Astrocyte of the hippocampus (primary cell): ENCODE measurements around the gene DUS4L.
A peak's percentile ranks its signal among the peaks of the same experiment; 100 is the strongest.
"Not testable (repeated sequence)": the region's sequence is repeated elsewhere in the genome, so short reads cannot be mapped to it uniquely, and the experiment has no call there.

Source experiments
- DNase-seq: peaks from one replicate; pipeline ENCODE4 v3.0.0; 2011; ENCODE audit warnings: low read depth, low spot score

Gene DUS4L

GRCh38 chr7:107563775-107564552 is at the start of gene DUS4L, which contains the start of gene COG5:
TSS of gene DUS4L (plus strand) at chr7:107563971. CDS start at chr7:107567071, 3,100 bp downstream.
TSS of gene COG5 (minus strand) at chr7:107563920. CDS start at chr7:107563896, 24 bp downstream.
- DNase-seq: peak; percentile 95

GRCh38 chr7:107526672-107527071 is 37.1 kb upstream of the DUS4L start:
- DNase-seq: no peak

GRCh38 chr7:107527196-107527595 is 36.6 kb upstream of the DUS4L start:
- no peak for DNase-seq

- DNase-seq: peak; percentile 69
Measured at GRCh38 chr7:107528461-107528860, 35.3 kb upstream of the DUS4L start.

- DNase-seq: no peak
Measured at GRCh38 chr7:107530751-107531150, 33.0 kb upstream of the DUS4L start.

GRCh38 chr7:107534139-107534538 is 29.6 kb upstream of the DUS4L start:
- DNase-seq: no peak

GRCh38 chr7:107537228-107537627 is 26.5 kb upstream of the DUS4L start:
- DNase-seq: not testable (repeated sequence)

- no peak for DNase-seq
Measured at GRCh38 chr7:107538001-107538400, 25.8 kb upstream of the DUS4L start.

GRCh38 chr7:107543338-107543993 is 20.3 kb upstream of the DUS4L start:
- no peak for DNase-seq

GRCh38 chr7:107544848-107545591 is 18.8 kb upstream of the DUS4L start:
- no peak for DNase-seq

GRCh38 chr7:107551936-107552335 is 11.8 kb upstream of the DUS4L start:
- no peak for DNase-seq

GRCh38 chr7:107555893-107556292 is 7.9 kb upstream of the DUS4L start:
- no peak for DNase-seq

- peak; percentile 53 for DNase-seq
Measured at GRCh38 chr7:107559864-107560263, 3.9 kb upstream of the DUS4L start.

- DNase-seq: peak; percentile 11
Measured at GRCh38 chr7:107560898-107561516, 2.8 kb upstream of the DUS4L start.

GRCh38 chr7:107563081-107563774 is 543 bp upstream of the DUS4L start:
- no peak for DNase-seq

- peak; percentile 74 for DNase-seq
Measured at GRCh38 chr7:107564553-107565298, 955 bp downstream of the DUS4L start.

- no peak for DNase-seq
Measured at GRCh38 chr7:107570298-107570697, 6.5 kb downstream of the DUS4L start.

- no peak for DNase-seq
Measured at GRCh38 chr7:107573537-107573936, 9.8 kb downstream of the DUS4L start.

GRCh38 chr7:107579554-107579884 is 15.7 kb downstream of the DUS4L start:
- no peak for DNase-seq

GRCh38 chr7:107579885-107580715 is 16.3 kb downstream of the DUS4L start, which contains the start of gene BCAP29:
TSS of gene BCAP29 (plus strand) at chr7:107580246. CDS start at chr7:107580773, 527 bp downstream.
- DNase-seq: peak; percentile 90
